HepG2 (cell line): ENCODE data around the gene CRNKL1. TPM values are rescaled to one million over a fixed set of nuclear protein-coding genes. Genes with fewer than 3 reads are reported as not detected.

Source experiments
- ATAC-seq: fragments of 200-7000 bp; cut with Tn5 transposase; 3 replicates; pipeline ENCODE4 v1.9.1; 2020; ENCODE audit warnings: mild to moderate bottlenecking, moderate library complexity
- BruUV-seq: library from RNA; stranded (reverse); fragments of 400-500 nt; replicated peaks from 2 replicates; lab custom pipeline; 2021; lab: Mats Ljungman, UMichigan
- CTCF ChIA-PET: fragments of 300-600 bp; formaldehyde crosslinking; extraction: SDS; loops from one replicate; lab custom pipeline; 2021; ENCODE audit warnings: low total read pairs, inconsistent platforms, low intra/inter-chr PET ratio; lab: Yijun Ruan, JAX
- POLR2A ChIA-PET: fragments of 350-600 bp; sonication (Branson Sonifier 250); formaldehyde crosslinking; loops from one replicate; lab custom pipeline; 2020; ENCODE audit warnings: antibody characterized with exemption, inconsistent platforms; lab: Yijun Ruan, JAX
- DNase-seq: peaks from one replicate; pipeline ENCODE4 v3.0.0-alpha.2; 2015; ENCODE audit warnings: low spot score
- FAIRE-seq: peaks from 3 replicates; lab custom pipeline; 2011; peaks lifted over from hg19 to GRCh38; lab: Jason Lieb, UNC
- H2AFZ ChIP-seq: one replicate; pipeline ENCODE4 v1.6.1; 2011; ENCODE audit warnings: low read length, inconsistent platforms
- H3K27ac ChIP-seq: fragments of 300-600 bp; 3 replicates; pipeline ENCODE4 v1.8.0; 2011; ENCODE audit warnings: mixed run types, mild to moderate bottlenecking, mixed read lengths, low read length, inconsistent platforms; ENCODE audit not compliant: insufficient read depth; ENCODE audit errors: extremely low read length
- H3K27me3 ChIP-seq, 2 experiments: fragments of 200-600 bp in 1 of 2; 2 replicates in 1 of 2; 3 replicates in 1 of 2; pipeline versions ENCODE4 v1.6.0 to v1.8.0; 2011; ENCODE audit warnings: low read length in 2 of 2, mild to moderate bottlenecking in 2 of 2, moderate library complexity in 2 of 2, inconsistent platforms in 1 of 2; ENCODE audit not compliant: insufficient read depth in 2 of 2, control insufficient read depth in 1 of 2
- H3K36me3 ChIP-seq, 2 experiments: fragments of 200-600 bp in 1 of 2; replicated peaks in 1 of 2; 2 replicates in 1 of 2; 3 replicates in 1 of 2; pipeline versions ENCODE4 v1.5.1 to v1.8.0; 2011; ENCODE audit warnings: low read length in 2 of 2, inconsistent platforms in 1 of 2; ENCODE audit not compliant: insufficient read depth in 2 of 2, control insufficient read depth in 1 of 2
- H3K4me1 ChIP-seq: 2 replicates; pipeline ENCODE4 v1.5.1; 2012; ENCODE audit warnings: low read length, inconsistent platforms; ENCODE audit not compliant: insufficient read depth
- H3K4me2 ChIP-seq: 2 replicates; pipeline ENCODE4 v1.6.0; 2011; ENCODE audit warnings: low read depth, low read length, inconsistent platforms
- H3K4me3 ChIP-seq, 3 experiments: fragments of 200-600 bp in 1 of 3; sonication (generic), shearing (Covaris generic) in 1 of 3; replicated peaks in 1 of 3; 2 replicates each; pipeline ENCODE4 v1.5.1; 2011 to 2016; ENCODE audit warnings: low read length in 3 of 3, inconsistent platforms in 2 of 3, low read depth in 2 of 3, mild to moderate bottlenecking in 2 of 3, control low read depth in 1 of 3, mixed read lengths in 1 of 3; ENCODE audit not compliant: insufficient read depth in 1 of 3
- H3K79me2 ChIP-seq: one replicate; pipeline ENCODE4 v1.6.1; 2011; ENCODE audit warnings: low read length, inconsistent platforms; ENCODE audit not compliant: insufficient read depth
- H3K9ac ChIP-seq: 2 replicates; pipeline ENCODE4 v1.6.0; 2011; ENCODE audit warnings: mild to moderate bottlenecking, low read depth, low read length, inconsistent platforms; ENCODE audit not compliant: insufficient read depth
- H3K9me3 ChIP-seq: 2 replicates; pipeline ENCODE4 v1.5.1; 2012; ENCODE audit warnings: mild to moderate bottlenecking, low read length
- H4K20me1 ChIP-seq: 2 replicates; pipeline ENCODE4 v1.6.0; 2011; ENCODE audit warnings: inconsistent platforms, mild to moderate bottlenecking, low read length, moderate library complexity; ENCODE audit not compliant: insufficient read depth
- WGBS: methylation state at CpG from one replicate; pipeline ENCODE4 v1.1.6; 2017; ENCODE audit warnings: low lambda C conversion rate; 5-methylcytosine and 5-hydroxymethylcytosine counted together
- in situ Hi-C: cut with HindIII; loops from 2 replicates; pipeline ENCODE4 v1.10.0; 2017; ENCODE audit warnings: low pct_unique_long_range_greater_than_20kb; ENCODE audit not compliant: extremely low pct_ligation_motif_present
- intact Hi-C: fragments of 100-400 bp; cut with micrococcal nuclease; formaldehyde crosslinking; loops from one replicate; pipeline ENCODE4 v1.10.0; 2022; ENCODE audit not compliant: unreplicated experiment
- polyA plus RNA-seq, 8 experiments: library from polyadenylated mRNA; depleted of rRNA in 3 of 8; stranded (reverse) in 7 of 8; unstranded in 1 of 8; fragments of >200 nt; fragmentation: Illumina TruSeq in 4 of 8; extraction: Trizol in 4 of 8; gene quantifications; 2 replicates each; pipeline versions ENCODE4 v1.2.1 to v1.2.3, GENCODE V29; 2011 to 2016; ENCODE audit warnings: low read depth in 4 of 8, missing spikeins in 1 of 8, mixed read lengths in 1 of 8; ENCODE audit not compliant: insufficient read depth in 1 of 8
- total RNA-seq, 5 experiments: library from RNA; depleted of rRNA; stranded (reverse); fragments of >200 nt; fragmentation: Illumina TruSeq; extraction: Trizol; gene quantifications; 2 replicates each; pipeline ENCODE4 v1.2.3, GENCODE V29; 2016; ENCODE audit warnings: low read depth in 1 of 5
- TF ChIP-seq, protein P1 (sequence below), 2 experiments: fragments of 450-650 bp in 1 of 2; sonication (generic) in 1 of 2; formaldehyde crosslinking; IDR thresholded peaks; 2 replicates each; pipeline versions ENCODE4 v1.5.0 to v1.8.0; 2020 to 2022; ENCODE audit warnings: mild to moderate bottlenecking in 1 of 2, missing genetic modification reagents in 1 of 2
- TF ChIP-seq, protein P2 (sequence below): IDR thresholded peaks from 2 replicates; pipeline ENCODE4 v1.6.1; 2012; ENCODE audit warnings: low read depth, low read length, improper control_type of control experiment
- TF ChIP-seq, protein P3 (sequence below), 2 experiments: IDR thresholded peaks; 2 replicates each; pipeline ENCODE4 v1.6.1; 2011 to 2012; ENCODE audit warnings: low read length in 2 of 2, borderline replicate concordance in 1 of 2, low read depth in 1 of 2, mild to moderate bottlenecking in 1 of 2, moderate library complexity in 1 of 2
- TF ChIP-seq, protein P4 (sequence below): sonication (generic); formaldehyde crosslinking; IDR thresholded peaks from 2 replicates; pipeline ENCODE4 v1.4.0; 2020; ENCODE audit warnings: missing genetic modification reagents, borderline replicate concordance
- TF ChIP-seq, protein P5 (sequence below): IDR thresholded peaks from 2 replicates; pipeline ENCODE4 v1.6.1; 2016; ENCODE audit warnings: low read depth, borderline replicate concordance

CRNKL1 gene
- total and polyA plus RNA-seq, 2 of the 13 experiments (the other 11 are each of a cell fraction or from before 2014, with no cell fraction given), result 12.3 to 64.5 TPM

DNA sequence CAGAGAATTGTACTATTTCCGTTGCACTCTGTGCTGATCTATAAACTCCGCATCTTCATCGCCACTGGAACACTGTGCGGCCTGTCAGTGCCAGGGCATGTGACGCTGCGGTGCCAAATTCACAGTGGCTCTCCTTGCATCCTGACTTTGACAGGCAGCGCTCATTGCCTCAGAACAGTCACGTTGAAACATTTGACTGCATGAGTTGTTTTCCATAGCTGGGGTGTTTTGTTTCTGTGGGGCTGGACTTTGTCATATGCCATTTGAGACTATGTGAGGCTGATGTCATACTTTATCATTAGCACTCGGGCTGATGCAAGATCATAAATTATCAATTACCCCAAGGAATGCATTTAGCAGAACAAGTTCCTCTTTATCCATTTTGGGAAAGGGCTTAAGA lies 32.8 kb upstream of the CRNKL1 start:
- no peak; the same call in 2 of the 3 replicates for ATAC-seq
- 0 out of 2 replicates have a peak, but pooled peaks cover 7% of the 10 kb centered on the region for H3K4me1 ChIP-seq
- H3K9me3 ChIP-seq, result no peaks in the 10 kb centered on the region
- intact Hi-C loops (no loop called here), in situ Hi-C loops (loop anchor here (10.0 kb wide), 2 partner anchors 480 to 510 kb away; no protein-coding TSS in a partner anchor)
- POLR2A ChIA-PET, result no interaction called here
- no peak overlapping the region for H3K9ac ChIP-seq
- no peak overlapping the region for H2AFZ ChIP-seq
- 46% methylated on average over 9 of the region's 9 CpGs for WGBS
- H3K27me3 ChIP-seq, result peaks cover 0 to 11% of the 10 kb centered on the region in 2 experiments; a peak in 2 of 5 replicates
- no peak for DNase-seq
- no peaks in the 10 kb centered on the region for H3K36me3 ChIP-seq
- BruUV-seq, result no TSS peak
- no peaks in the 10 kb centered on the region for H3K79me2 ChIP-seq
- H3K27ac ChIP-seq, result no peak overlapping the region
- no peak for FAIRE-seq
- no peak overlapping the region for H3K4me2 ChIP-seq
- no peaks in the 10 kb centered on the region for H4K20me1 ChIP-seq
- TF ChIP-seq, protein P1, sequence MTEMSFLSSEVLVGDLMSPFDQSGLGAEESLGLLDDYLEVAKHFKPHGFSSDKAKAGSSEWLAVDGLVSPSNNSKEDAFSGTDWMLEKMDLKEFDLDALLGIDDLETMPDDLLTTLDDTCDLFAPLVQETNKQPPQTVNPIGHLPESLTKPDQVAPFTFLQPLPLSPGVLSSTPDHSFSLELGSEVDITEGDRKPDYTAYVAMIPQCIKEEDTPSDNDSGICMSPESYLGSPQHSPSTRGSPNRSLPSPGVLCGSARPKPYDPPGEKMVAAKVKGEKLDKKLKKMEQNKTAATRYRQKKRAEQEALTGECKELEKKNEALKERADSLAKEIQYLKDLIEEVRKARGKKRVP (CRISPR knock-in tag; IDR thresholded peaks at IDR 0.05), result peak in 1 of 2 experiments; percentile 50; a peak in 1 of 4 replicates
- TF ChIP-seq, protein P2, sequence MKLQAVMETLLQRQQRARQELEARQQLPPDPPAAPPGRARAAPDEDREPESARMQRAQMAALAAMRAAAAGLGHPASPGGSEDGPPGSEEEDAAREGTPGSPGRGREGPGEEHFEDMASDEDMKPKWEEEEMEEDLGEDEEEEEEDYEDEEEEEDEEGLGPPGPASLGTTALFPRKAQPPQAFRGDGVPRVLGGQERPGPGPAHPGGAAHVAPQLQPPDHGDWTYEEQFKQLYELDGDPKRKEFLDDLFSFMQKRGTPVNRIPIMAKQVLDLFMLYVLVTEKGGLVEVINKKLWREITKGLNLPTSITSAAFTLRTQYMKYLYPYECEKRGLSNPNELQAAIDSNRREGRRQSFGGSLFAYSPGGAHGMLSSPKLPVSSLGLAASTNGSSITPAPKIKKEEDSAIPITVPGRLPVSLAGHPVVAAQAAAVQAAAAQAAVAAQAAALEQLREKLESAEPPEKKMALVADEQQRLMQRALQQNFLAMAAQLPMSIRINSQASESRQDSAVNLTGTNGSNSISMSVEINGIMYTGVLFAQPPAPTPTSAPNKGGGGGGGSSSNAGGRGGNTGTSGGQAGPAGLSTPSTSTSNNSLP, result no peak
- CTCF ChIA-PET, result interaction anchor here (2.3 to 3.2 kb wide), 3 partner anchors 152 to 509 kb away, joined by 9 to 33 read pairs (median 20); no protein-coding TSS in a partner anchor
- H3K4me3 ChIP-seq, result no peak overlapping the region

DNA sequence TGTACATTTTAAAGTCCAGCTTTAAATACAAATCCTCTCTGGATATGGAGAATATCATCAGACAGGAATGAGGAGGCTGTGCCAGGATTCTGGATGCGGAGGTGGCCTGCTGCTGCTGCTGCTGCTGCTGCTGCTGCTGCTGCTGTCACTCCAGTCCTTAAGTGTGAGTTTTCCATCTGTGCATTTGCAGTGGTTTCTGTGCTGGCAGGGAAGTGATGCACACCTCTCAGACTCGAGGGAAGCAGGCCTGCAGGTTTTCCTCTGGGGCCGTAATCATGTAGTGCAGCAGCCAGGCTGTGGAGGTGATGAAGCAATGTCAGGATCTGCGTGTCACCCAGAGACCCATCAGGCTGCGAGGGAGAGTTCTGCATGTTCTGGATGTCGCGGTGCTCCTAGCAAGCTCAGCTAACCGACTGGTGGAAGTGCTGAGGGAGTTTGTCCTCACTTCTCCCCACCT lies 32.1 kb upstream of the CRNKL1 start:
- ChIA-PET POLR2A (no interaction called here), CTCF (interaction anchor here (2.3 to 3.2 kb wide), 3 partner anchors 153 to 510 kb away, joined by 9 to 33 read pairs (median 20); no protein-coding TSS in a partner anchor)
- H3K9ac ChIP-seq, result no peak overlapping the region
- no peak overlapping the region for H3K27ac ChIP-seq
- H4K20me1 ChIP-seq, result no peaks in the 10 kb centered on the region
- H3K4me3 ChIP-seq, result no peak overlapping the region
- H3K9me3 ChIP-seq, result no peaks in the 10 kb centered on the region
- in situ Hi-C loops, result loop anchor here (5.0 to 10.0 kb wide), 3 partner anchors 153 to 510 kb away; no protein-coding TSS in a partner anchor
- peak overlapping the region; percentile 37 for H3K4me2 ChIP-seq
- intact Hi-C loops, result loop anchor here (1.0 to 5.0 kb wide), 3 partner anchors 153 to 508 kb away; no protein-coding TSS in a partner anchor
- 0 out of 2 replicates have a peak, but pooled peaks cover 8% of the 10 kb centered on the region for H3K4me1 ChIP-seq
- H3K36me3 ChIP-seq, result no peaks in the 10 kb centered on the region
- ATAC-seq (peak; percentile 79), DNase-seq (no peak), FAIRE-seq (no peak)
- no peak overlapping the region for H2AFZ ChIP-seq
- no TSS peak for BruUV-seq
- WGBS, result 28% methylated on average over 8 of the region's 8 CpGs
- no peaks in the 10 kb centered on the region for H3K79me2 ChIP-seq
- H3K27me3 ChIP-seq, result peaks cover 0 to 12% of the 10 kb centered on the region in 2 experiments; a peak in 2 of 5 replicates
- TF ChIP-seq, protein P3, sequence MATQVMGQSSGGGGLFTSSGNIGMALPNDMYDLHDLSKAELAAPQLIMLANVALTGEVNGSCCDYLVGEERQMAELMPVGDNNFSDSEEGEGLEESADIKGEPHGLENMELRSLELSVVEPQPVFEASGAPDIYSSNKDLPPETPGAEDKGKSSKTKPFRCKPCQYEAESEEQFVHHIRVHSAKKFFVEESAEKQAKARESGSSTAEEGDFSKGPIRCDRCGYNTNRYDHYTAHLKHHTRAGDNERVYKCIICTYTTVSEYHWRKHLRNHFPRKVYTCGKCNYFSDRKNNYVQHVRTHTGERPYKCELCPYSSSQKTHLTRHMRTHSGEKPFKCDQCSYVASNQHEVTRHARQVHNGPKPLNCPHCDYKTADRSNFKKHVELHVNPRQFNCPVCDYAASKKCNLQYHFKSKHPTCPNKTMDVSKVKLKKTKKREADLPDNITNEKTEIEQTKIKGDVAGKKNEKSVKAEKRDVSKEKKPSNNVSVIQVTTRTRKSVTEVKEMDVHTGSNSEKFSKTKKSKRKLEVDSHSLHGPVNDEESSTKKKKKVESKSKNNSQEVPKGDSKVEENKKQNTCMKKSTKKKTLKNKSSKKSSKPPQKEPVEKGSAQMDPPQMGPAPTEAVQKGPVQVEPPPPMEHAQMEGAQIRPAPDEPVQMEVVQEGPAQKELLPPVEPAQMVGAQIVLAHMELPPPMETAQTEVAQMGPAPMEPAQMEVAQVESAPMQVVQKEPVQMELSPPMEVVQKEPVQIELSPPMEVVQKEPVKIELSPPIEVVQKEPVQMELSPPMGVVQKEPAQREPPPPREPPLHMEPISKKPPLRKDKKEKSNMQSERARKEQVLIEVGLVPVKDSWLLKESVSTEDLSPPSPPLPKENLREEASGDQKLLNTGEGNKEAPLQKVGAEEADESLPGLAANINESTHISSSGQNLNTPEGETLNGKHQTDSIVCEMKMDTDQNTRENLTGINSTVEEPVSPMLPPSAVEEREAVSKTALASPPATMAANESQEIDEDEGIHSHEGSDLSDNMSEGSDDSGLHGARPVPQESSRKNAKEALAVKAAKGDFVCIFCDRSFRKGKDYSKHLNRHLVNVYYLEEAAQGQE (IDR thresholded peaks at IDR 0.05; ENCODE audit: borderline replicate concordance in 1 of 2, low read depth in 1 of 2, low read length in 2 of 2), result no peak
- TF ChIP-seq, protein P4, sequence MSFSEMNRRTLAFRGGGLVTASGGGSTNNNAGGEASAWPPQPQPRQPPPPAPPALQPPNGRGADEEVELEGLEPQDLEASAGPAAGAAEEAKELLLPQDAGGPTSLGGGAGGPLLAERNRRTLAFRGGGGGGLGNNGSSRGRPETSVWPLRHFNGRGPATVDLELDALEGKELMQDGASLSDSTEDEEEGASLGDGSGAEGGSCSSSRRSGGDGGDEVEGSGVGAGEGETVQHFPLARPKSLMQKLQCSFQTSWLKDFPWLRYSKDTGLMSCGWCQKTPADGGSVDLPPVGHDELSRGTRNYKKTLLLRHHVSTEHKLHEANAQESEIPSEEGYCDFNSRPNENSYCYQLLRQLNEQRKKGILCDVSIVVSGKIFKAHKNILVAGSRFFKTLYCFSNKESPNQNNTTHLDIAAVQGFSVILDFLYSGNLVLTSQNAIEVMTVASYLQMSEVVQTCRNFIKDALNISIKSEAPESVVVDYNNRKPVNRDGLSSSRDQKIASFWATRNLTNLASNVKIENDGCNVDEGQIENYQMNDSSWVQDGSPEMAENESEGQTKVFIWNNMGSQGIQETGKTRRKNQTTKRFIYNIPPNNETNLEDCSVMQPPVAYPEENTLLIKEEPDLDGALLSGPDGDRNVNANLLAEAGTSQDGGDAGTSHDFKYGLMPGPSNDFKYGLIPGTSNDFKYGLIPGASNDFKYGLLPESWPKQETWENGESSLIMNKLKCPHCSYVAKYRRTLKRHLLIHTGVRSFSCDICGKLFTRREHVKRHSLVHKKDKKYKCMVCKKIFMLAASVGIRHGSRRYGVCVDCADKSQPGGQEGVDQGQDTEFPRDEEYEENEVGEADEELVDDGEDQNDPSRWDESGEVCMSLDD (CRISPR knock-in tag), result no peak
- TF ChIP-seq, protein P5, sequence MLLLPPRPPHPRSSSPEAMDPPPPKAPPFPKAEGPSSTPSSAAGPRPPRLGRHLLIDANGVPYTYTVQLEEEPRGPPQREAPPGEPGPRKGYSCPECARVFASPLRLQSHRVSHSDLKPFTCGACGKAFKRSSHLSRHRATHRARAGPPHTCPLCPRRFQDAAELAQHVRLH, result no peak
